Measurements from ENCODE around the gene UBALD2. TPM values are rescaled to one million over a fixed set of nuclear protein-coding genes. Genes with fewer than 3 reads are reported as not detected.

The UBALD2 gene
- total and polyA plus RNA-seq, 2 of the 13 experiments (the other 11 are each of a cell fraction or from before 2014, with no cell fraction given) = 3.3 to 89.7 TPM

GRCh38 chr17:76237859-76238313, 27.3 kb upstream of the UBALD2 start (continued):
- no peak for TF ChIP-seq ZHX2 (IDR thresholded peaks at IDR 0.05; ENCODE audit: low read depth)
- no peak for TF ChIP-seq ZHX2 (CRISPR knock-in tag; IDR thresholded peaks at IDR 0.05; ENCODE audit: borderline replicate concordance)
- TF ChIP-seq CBFB (CRISPR knock-in tag; IDR thresholded peaks at IDR 0.05) = no peak
- TF ChIP-seq ZKSCAN1 (IDR thresholded peaks at IDR 0.05; ENCODE audit: low read length) = no peak
- TF ChIP-seq FUBP1 (CRISPR knock-in tag; IDR thresholded peaks at IDR 0.05; ENCODE audit: borderline replicate concordance) = no peak
- TF ChIP-seq RFX5 (IDR thresholded peaks at IDR 0.05; ENCODE audit: low read depth, low read length) = no peak
- no peak for TF ChIP-seq ATF3 (CRISPR knock-in tag; IDR thresholded peaks at IDR 0.05)
- TF ChIP-seq ARNT (IDR thresholded peaks at IDR 0.05) = no peak
- peak; percentile 61 for TF ChIP-seq ISL2 (CRISPR knock-in tag; IDR thresholded peaks at IDR 0.05)
- peak; percentile 79; the same call in 1 of the 2 replicates for TF ChIP-seq SP5 (CRISPR knock-in tag; IDR thresholded peaks at IDR 0.05; ENCODE audit: borderline replicate concordance, low read depth)
- no peak for TF ChIP-seq ETV6 (CRISPR knock-in tag; conservative IDR thresholded peaks at IDR 0.05)
- TF ChIP-seq U2AF2 (IDR thresholded peaks at IDR 0.05; ENCODE audit: low read depth, low read length) = no peak
- no peak for TF ChIP-seq RBM22 (optimal IDR thresholded peaks at IDR 0.05; ENCODE audit: low read length)
- TF ChIP-seq ZNF430 (CRISPR knock-in tag; IDR thresholded peaks at IDR 0.05) = no peak
- peak; percentile 80 for TF ChIP-seq FOXA3 (CRISPR knock-in tag; IDR thresholded peaks at IDR 0.05)
- no peak for TF ChIP-seq SUZ12 (IDR thresholded peaks at IDR 0.05; ENCODE audit: low read depth, low read length)
- TF ChIP-seq ZNF18 (CRISPR knock-in tag; IDR thresholded peaks at IDR 0.05; ENCODE audit: insufficient replicate concordance) = peak; percentile 26
- TF ChIP-seq SNAPC2 (CRISPR knock-in tag; IDR thresholded peaks at IDR 0.05) = 0 out of 2 replicates have a peak, but pooled peaks have one; percentile 25
- TF ChIP-seq RFX3 (CRISPR knock-in tag; IDR thresholded peaks at IDR 0.05) = no peak
- no peak for TF ChIP-seq ZNF556 (CRISPR knock-in tag; IDR thresholded peaks at IDR 0.05; ENCODE audit: borderline replicate concordance)
- no peak; the same call in 1 of the 2 replicates for TF ChIP-seq GFI1 (CRISPR knock-in tag; IDR thresholded peaks at IDR 0.05; ENCODE audit: borderline replicate concordance)
- no peak for TF ChIP-seq CENPX (CRISPR knock-in tag; IDR thresholded peaks at IDR 0.05)
- no peak for TF ChIP-seq ZMAT3 (CRISPR knock-in tag; conservative IDR thresholded peaks at IDR 0.05)
- TF ChIP-seq GATA4 (IDR thresholded peaks at IDR 0.05; ENCODE audit: borderline replicate concordance, low read depth) = no peak

Measured in HepG2 (cell line).